ENCODE results near the gene VPS4B.

DNA sequence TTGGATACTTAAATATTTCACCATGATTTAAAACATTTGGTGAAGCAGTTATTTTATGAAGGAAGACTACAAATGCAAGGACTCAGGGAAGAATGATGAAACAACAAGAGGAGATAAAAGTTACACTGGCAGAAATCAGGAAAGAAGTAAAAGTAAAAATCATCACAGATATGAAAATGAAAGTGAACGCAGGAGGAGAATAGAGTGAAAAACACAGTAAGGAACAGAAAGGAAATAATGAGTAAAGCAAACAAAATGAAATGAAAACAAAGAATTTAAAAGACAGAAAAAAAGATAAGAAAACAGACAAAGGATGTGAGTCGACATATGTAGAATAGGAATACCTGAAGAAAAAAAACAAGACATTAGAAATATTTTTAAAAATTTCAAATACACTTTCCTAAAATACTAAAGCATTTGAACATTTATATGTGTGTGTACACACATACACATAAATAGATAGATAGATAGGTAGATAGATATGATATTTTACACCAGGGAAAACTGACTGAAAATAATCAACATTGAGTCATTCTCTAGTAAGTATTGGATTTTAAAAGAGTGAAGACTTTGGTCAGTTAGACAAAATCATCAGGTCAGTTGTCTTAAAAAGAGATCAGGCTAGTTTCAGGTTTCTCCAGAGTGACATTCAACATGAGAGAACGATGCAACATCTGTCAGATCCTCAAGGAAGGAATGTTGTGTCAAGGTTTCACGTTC, 43.2 kb downstream of the VPS4B start:
- TF ChIP-seq, protein P1, sequence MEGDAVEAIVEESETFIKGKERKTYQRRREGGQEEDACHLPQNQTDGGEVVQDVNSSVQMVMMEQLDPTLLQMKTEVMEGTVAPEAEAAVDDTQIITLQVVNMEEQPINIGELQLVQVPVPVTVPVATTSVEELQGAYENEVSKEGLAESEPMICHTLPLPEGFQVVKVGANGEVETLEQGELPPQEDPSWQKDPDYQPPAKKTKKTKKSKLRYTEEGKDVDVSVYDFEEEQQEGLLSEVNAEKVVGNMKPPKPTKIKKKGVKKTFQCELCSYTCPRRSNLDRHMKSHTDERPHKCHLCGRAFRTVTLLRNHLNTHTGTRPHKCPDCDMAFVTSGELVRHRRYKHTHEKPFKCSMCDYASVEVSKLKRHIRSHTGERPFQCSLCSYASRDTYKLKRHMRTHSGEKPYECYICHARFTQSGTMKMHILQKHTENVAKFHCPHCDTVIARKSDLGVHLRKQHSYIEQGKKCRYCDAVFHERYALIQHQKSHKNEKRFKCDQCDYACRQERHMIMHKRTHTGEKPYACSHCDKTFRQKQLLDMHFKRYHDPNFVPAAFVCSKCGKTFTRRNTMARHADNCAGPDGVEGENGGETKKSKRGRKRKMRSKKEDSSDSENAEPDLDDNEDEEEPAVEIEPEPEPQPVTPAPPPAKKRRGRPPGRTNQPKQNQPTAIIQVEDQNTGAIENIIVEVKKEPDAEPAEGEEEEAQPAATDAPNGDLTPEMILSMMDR (IDR thresholded peaks at IDR 0.05), result no peak
- TF ChIP-seq, protein P2, sequence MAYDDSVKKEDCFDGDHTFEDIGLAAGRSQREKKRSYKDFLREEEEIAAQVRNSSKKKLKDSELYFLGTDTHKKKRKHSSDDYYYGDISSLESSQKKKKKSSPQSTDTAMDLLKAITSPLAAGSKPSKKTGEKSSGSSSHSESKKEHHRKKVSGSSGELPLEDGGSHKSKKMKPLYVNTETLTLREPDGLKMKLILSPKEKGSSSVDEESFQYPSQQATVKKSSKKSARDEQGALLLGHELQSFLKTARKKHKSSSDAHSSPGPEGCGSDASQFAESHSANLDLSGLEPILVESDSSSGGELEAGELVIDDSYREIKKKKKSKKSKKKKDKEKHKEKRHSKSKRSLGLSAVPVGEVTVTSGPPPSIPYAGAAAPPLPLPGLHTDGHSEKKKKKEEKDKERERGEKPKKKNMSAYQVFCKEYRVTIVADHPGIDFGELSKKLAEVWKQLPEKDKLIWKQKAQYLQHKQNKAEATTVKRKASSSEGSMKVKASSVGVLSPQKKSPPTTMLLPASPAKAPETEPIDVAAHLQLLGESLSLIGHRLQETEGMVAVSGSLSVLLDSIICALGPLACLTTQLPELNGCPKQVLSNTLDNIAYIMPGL (CRISPR knock-in tag; IDR thresholded peaks at IDR 0.05; ENCODE audit: borderline replicate concordance), result no peak
- no peak for TF ChIP-seq ZFP36 (IDR thresholded peaks at IDR 0.05; ENCODE audit: borderline replicate concordance, partially characterized antibody)
- no peak for TF ChIP-seq POLR2A (IDR thresholded peaks at IDR 0.05; ENCODE audit: low read length)
- TF ChIP-seq, protein P3, sequence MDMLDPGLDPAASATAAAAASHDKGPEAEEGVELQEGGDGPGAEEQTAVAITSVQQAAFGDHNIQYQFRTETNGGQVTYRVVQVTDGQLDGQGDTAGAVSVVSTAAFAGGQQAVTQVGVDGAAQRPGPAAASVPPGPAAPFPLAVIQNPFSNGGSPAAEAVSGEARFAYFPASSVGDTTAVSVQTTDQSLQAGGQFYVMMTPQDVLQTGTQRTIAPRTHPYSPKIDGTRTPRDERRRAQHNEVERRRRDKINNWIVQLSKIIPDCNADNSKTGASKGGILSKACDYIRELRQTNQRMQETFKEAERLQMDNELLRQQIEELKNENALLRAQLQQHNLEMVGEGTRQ (IDR thresholded peaks at IDR 0.05), result no peak
- no peak for TF ChIP-seq MAZ (IDR thresholded peaks at IDR 0.05; ENCODE audit: borderline replicate concordance, low read depth, low read length)
- TF ChIP-seq, protein P4, sequence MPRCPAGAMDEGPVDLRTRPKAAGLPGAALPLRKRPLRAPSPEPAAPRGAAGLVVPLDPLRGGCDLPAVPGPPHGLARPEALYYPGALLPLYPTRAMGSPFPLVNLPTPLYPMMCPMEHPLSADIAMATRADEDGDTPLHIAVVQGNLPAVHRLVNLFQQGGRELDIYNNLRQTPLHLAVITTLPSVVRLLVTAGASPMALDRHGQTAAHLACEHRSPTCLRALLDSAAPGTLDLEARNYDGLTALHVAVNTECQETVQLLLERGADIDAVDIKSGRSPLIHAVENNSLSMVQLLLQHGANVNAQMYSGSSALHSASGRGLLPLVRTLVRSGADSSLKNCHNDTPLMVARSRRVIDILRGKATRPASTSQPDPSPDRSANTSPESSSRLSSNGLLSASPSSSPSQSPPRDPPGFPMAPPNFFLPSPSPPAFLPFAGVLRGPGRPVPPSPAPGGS (IDR thresholded peaks at IDR 0.05), result no peak
- no peak for TF ChIP-seq BHLHE40 (IDR thresholded peaks at IDR 0.05; ENCODE audit: low read depth, low read length)
- TF ChIP-seq EP300 (IDR thresholded peaks at IDR 0.05), result no peak
